H1 (cell line): ENCODE measurements around the gene TEX101.
"Not testable (repeated sequence)": the region's sequence is repeated elsewhere in the genome, so short reads cannot be mapped to it uniquely, and the experiment has no call there.

Experiments
- ATF2 ChIP-seq: IDR thresholded peaks from 2 replicates; pipeline ENCODE4 v1.6.1; 2012; ENCODE audit warnings: low read length, inconsistent platforms
- CEBPB ChIP-seq: IDR thresholded peaks from 2 replicates; pipeline ENCODE4 v1.6.1; 2012; ENCODE audit warnings: low read depth, low read length
- CREB1 ChIP-seq: IDR thresholded peaks from 2 replicates; pipeline ENCODE4 v1.6.1; 2012; ENCODE audit warnings: inconsistent platforms
- EZH2 ChIP-seq: fragments of 200-600 bp; sonication (generic); IDR thresholded peaks from 2 replicates; pipeline ENCODE4 v1.7.1; 2012; ENCODE audit warnings: low read depth, mild to moderate bottlenecking, moderate library complexity, low read length, inconsistent platforms; ENCODE audit not compliant: severe bottlenecking
- MAFK ChIP-seq: IDR thresholded peaks from 2 replicates; pipeline ENCODE4 v1.6.1; 2012; ENCODE audit warnings: low read depth, mild to moderate bottlenecking, improper control_type of control experiment, low read length
- POLR2A ChIP-seq, 2 experiments: IDR thresholded peaks; 1 replicate in 1 of 2; 2 replicates in 1 of 2; pipeline ENCODE4 v1.6.1; 2011; ENCODE audit warnings: low read depth in 2 of 2, low read length in 2 of 2, mild to moderate bottlenecking in 2 of 2; ENCODE audit errors: control extremely low read depth in 1 of 2
- POU5F1 ChIP-seq: IDR thresholded peaks from 2 replicates; pipeline ENCODE4 v1.6.1; 2011; ENCODE audit warnings: low read depth, mild to moderate bottlenecking, low read length, moderate library complexity
- RAD21 ChIP-seq, 2 experiments: IDR thresholded peaks in 1 of 2; conservative IDR thresholded peaks in 1 of 2; 2 replicates each; pipeline ENCODE4 v1.6.1; 2011; ENCODE audit warnings: low read depth in 2 of 2, low read length in 2 of 2, improper control_type of control experiment in 1 of 2, inconsistent platforms in 1 of 2, mild to moderate bottlenecking in 1 of 2, moderate library complexity in 1 of 2
- TAF1 ChIP-seq: IDR thresholded peaks from 2 replicates; pipeline ENCODE4 v1.6.1; 2011; ENCODE audit warnings: mild to moderate bottlenecking, low read depth, low read length
- TAF7 ChIP-seq: optimal IDR thresholded peaks from 2 replicates; pipeline ENCODE3; 2011; ENCODE audit warnings: low read depth, mild to moderate bottlenecking, inconsistent platforms, low read length, moderate library complexity, borderline replicate concordance
- TF ChIP-seq, protein P1 (sequence below), 3 experiments: IDR thresholded peaks; 1 replicate in 2 of 3; 2 replicates in 1 of 3; pipeline versions ENCODE4 v1.5.1 to v1.6.1; 2011; ENCODE audit warnings: low read length in 3 of 3, mild to moderate bottlenecking in 3 of 3, inconsistent platforms in 2 of 3, low read depth in 1 of 3, moderate library complexity in 1 of 3; ENCODE audit not compliant: insufficient read depth in 1 of 3; ENCODE audit errors: control extremely low read depth in 1 of 3
- TF ChIP-seq, protein P2 (sequence below): IDR thresholded peaks from 2 replicates; pipeline ENCODE4 v1.6.1; 2011; ENCODE audit warnings: low read length, improper control_type of control experiment
- TF ChIP-seq, protein P3 (sequence below): IDR thresholded peaks from 2 replicates; pipeline ENCODE4 v1.6.1; 2012; ENCODE audit warnings: inconsistent platforms

DNA sequence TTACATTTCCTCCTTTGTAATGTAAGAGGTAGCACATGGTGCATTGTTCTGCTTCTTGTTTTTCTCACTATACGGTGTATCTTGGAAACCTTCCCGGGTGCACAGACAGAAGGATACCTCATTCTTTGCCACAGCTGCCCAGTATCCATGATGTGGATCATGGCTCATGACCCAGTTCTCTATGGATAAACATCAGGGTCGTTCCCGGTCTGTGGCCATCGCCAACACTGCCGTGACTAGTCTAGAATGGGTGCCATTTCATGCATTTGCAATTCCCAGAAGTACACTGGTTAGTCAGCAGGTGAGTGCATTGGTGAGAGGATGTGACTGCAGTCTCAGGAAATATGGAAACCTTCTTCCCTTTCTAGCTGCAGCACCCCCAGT lies 23.1 kb upstream of the TEX101 start:
- TF ChIP-seq RAD21 (IDR thresholded peaks at IDR 0.05 in 1 of 2, conservative IDR thresholded peaks at IDR 0.05 in 1 of 2; ENCODE audit: low read depth in 2 of 2, low read length in 2 of 2); TAF1; POLR2A (IDR thresholded peaks at IDR 0.05; ENCODE audit: control extremely low read depth in 1 of 2, low read depth in 2 of 2, low read length in 2 of 2); MAFK; CREB1; ATF2; CEBPB; POU5F1; EZH2; TAF7: not testable (repeated sequence)
- TF ChIP-seq, protein P1, sequence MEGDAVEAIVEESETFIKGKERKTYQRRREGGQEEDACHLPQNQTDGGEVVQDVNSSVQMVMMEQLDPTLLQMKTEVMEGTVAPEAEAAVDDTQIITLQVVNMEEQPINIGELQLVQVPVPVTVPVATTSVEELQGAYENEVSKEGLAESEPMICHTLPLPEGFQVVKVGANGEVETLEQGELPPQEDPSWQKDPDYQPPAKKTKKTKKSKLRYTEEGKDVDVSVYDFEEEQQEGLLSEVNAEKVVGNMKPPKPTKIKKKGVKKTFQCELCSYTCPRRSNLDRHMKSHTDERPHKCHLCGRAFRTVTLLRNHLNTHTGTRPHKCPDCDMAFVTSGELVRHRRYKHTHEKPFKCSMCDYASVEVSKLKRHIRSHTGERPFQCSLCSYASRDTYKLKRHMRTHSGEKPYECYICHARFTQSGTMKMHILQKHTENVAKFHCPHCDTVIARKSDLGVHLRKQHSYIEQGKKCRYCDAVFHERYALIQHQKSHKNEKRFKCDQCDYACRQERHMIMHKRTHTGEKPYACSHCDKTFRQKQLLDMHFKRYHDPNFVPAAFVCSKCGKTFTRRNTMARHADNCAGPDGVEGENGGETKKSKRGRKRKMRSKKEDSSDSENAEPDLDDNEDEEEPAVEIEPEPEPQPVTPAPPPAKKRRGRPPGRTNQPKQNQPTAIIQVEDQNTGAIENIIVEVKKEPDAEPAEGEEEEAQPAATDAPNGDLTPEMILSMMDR (IDR thresholded peaks at IDR 0.05; ENCODE audit: control extremely low read depth in 1 of 3, insufficient read depth in 1 of 3, low read depth in 1 of 3, low read length in 3 of 3), result not testable (repeated sequence)
- TF ChIP-seq, protein P2, sequence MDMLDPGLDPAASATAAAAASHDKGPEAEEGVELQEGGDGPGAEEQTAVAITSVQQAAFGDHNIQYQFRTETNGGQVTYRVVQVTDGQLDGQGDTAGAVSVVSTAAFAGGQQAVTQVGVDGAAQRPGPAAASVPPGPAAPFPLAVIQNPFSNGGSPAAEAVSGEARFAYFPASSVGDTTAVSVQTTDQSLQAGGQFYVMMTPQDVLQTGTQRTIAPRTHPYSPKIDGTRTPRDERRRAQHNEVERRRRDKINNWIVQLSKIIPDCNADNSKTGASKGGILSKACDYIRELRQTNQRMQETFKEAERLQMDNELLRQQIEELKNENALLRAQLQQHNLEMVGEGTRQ, result not testable (repeated sequence)
- TF ChIP-seq, protein P3, sequence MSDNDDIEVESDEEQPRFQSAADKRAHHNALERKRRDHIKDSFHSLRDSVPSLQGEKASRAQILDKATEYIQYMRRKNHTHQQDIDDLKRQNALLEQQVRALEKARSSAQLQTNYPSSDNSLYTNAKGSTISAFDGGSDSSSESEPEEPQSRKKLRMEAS, result not testable (repeated sequence)
